HEK293T (cell line): ENCODE data around the gene CPB1.

Experiments
- ELF4 ChIP-seq: fragments of 450-650 bp; IDR thresholded peaks from 2 replicates; pipeline ENCODE4 v1.6.1; 2017; ENCODE audit warnings: antibody characterized with exemption
- FOXA1 ChIP-seq: fragments of 450-650 bp; IDR thresholded peaks from 2 replicates; pipeline ENCODE4 v1.6.1; 2016; ENCODE audit warnings: mild to moderate bottlenecking
- FOXK2 ChIP-seq: fragments of 450-650 bp; IDR thresholded peaks from 2 replicates; pipeline ENCODE4 v1.6.1; 2016; ENCODE audit warnings: mild to moderate bottlenecking
- FOXM1 ChIP-seq: fragments of 450-650 bp; IDR thresholded peaks from 2 replicates; pipeline ENCODE4 v1.6.1; 2017; ENCODE audit warnings: mild to moderate bottlenecking, borderline replicate concordance
- L3MBTL2 ChIP-seq: fragments of 450-650 bp; conservative IDR thresholded peaks from 2 replicates; pipeline ENCODE4 v1.6.1; 2016; ENCODE audit warnings: mild to moderate bottlenecking
- SP1 ChIP-seq: fragments of 450-650 bp; IDR thresholded peaks from 2 replicates; pipeline ENCODE4 v1.6.1; 2017
- TARDBP ChIP-seq: fragments of 450-650 bp; IDR thresholded peaks from 2 replicates; pipeline ENCODE4 v1.6.1; 2016

DNA sequence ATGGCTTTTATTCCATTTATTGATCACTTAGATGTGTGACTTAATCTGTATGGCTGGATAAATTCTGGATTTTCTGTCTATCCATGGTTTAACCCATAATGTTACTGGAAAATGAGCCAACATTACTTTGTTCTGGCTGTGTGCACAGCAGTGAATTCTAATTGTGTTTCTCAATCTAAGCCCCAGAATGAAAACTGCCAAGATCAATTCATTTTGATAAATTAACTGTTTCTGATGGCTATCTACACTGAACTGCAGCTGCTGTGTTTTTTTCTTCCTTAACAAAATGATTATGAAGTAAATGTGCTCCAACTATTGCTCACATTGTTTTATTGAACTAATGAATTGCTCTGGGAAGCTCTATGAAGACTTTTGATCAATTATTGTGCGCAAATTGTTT lies 35.7 kb upstream of the CPB1 start:
- no peak for TF ChIP-seq ELF4
- no peak for TF ChIP-seq L3MBTL2
- no peak for TF ChIP-seq FOXA1
- TF ChIP-seq FOXM1 = no peak
- no peak for TF ChIP-seq TARDBP
- no peak for TF ChIP-seq FOXK2
- no peak for TF ChIP-seq SP1
